ENCODE measurements around the gene TMEM120A.

The TMEM120A gene

DNA sequence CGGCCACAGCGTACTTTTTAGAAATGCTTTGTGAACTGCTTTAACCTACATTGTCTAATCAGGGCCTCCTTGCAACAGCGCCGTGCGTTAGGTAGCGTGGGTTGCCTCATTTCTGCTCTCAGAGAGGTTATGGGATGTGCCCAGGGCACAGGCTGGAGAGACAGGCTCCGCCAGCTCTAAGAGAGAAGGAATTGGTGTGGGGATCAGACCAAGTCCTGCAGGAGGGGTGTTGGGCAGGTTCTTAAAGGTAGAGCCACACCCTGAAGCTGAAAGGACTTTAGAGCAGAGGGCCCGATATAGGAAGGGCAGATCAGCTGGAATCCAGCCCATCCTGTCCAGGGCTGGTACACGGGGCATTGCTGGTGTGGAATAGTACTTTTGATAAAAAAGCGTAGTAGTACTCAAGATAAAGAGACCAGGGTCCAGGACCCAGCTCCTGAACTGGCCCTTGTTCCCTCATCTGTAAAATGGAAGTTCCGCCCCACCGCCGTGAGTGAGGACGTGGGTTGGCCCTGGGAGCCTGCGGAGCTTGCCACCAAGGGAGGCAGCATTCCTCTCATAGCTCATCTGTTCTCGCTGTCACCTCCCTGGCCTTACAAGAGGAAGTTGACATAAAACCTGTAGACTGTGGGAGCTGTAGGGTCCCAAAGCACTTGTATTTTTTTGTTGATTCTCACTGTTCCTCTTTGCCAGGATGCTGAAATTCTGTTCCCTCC lies 37.2 kb downstream of the TMEM120A start:
- DNase-seq = no peak

DNA sequence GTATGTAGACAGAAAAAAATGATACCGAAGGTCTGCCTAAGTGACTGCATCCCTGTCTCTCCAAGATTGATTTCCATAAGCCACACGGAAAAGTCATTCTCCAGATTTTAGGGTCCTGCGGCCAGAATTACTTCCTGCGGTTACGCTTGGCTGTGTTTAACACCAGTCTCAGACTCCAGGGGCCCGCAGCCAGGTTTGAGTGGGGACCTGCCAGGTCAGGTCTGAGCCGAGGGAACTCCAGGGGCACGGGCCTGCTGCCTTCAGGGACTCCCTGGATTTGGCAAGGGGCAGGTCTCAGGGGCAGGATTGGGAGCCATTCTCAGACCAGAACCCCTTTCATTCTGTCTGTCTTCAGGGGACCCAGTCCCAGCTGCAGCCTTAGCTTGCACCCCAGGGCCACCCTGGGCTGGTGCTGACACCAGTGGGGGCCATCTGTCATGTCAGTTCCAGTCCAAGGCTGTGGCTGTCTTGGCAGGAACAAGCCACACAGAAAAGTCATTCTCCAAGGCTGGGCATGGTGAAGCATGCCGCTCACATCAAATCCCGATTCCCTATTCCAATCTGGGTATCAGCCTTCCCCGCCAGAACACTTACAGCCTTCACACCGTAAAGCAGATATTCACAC lies 39.0 kb downstream of the TMEM120A start:
- no peak for DNase-seq

DNA sequence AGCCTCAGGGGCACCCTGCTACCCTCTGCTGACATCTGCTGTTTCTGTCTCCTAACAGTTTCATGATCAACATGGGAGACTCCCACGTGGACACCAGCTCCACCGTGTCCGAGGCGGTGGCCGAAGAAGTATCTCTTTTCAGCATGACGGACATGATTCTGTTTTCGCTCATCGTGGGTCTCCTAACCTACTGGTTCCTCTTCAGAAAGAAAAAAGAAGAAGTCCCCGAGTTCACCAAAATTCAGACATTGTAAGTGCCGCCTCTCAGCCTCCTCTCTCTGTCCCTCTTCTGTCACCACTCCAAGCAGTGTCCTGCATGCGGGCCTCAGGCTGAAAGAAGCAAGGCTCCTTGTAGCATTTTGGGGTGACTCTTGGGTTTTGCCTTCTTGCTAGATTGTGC lies 40.5 kb downstream of the TMEM120A start:
- no peak for DNase-seq

DNA sequence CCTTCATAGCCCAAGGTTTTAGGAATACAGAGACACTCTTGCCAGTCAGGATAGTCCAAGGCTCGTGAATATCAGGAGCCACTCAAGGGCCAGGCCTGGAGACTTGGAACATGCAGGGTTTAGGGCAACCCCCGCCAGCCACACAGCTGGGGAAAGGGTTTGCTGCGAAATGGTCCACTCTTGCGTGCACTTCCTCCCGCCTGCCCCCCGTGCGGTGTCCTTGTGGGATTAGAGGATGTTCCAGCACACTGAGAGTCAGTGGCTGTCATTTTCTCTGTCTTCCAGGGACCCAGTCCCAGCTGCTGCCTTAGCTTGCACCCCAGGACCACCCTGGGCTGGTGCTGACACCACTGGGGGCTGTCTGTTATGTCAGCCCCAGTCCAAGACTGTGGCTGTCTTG lies 41.0 kb downstream of the TMEM120A start:
- DNase-seq = no peak

DNA sequence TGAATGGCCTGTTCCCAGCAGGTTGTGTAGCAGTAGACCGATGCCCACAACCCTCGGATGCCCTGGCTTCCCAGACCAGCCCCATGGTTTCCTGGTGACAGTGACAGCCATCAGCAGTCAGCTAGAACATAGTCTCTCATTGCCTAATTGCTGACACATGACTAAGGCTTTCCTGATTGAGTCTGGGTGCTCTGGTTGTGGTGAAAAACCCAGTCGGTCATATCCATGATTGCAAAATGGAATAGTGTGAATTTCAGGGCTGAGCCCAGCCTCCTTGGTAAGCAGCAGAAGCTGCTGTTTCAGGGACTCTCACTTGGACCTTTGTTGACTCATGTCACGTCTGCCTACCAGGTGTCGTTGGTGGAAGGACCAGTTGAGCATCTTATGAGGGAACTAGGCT lies 42.9 kb downstream of the TMEM120A start:
- peak; percentile 69 for DNase-seq

DNA sequence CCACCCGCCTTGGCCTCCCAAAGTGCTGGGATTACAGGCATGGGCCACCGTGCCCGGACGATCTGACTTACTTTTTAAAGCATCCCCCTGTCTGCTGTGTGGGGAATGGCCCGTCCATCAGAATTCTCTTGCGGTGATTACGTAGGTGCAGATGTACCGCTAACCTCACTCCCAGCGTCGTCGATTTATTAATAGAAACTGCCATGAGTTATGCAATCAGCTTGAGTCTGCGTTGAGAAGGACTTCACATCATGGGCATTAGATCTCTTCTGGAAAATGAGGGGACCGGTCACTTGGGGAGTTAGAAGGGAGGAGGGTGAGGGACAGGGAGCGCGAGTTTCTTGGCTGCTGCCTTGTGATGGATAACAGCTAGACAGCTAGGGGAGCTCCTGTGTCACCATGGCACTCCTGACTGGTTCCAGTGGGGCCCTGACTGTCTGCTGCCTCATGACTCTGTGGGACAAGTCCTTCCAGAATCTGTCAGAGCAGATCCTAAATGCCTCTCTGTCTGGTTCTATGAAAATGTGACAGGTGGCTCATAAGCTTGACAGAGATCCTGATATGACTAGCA lies 44.2 kb downstream of the TMEM120A start:
- no peak for DNase-seq

DNA sequence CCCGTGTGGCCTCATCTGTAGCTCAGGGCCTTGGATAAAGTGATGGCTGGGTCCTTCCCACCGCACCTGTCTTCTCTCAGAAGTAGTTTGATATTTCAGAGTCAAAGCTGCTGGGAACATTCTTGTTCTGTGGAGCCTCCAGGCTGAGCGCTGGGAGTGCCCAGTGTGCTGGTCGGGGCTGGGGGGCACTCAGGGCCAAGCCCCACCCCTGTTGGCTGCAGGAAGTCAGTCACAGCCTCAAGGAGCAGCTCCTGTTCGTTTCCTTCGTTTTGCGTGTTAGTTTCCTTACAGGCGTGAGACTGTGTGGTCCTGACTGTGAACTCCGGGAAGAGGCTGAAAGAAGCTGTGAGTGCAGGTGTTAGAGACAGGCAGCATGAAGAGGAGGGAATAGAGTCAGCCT lies 46.2 kb downstream of the TMEM120A start:
- no peak for DNase-seq

DNA sequence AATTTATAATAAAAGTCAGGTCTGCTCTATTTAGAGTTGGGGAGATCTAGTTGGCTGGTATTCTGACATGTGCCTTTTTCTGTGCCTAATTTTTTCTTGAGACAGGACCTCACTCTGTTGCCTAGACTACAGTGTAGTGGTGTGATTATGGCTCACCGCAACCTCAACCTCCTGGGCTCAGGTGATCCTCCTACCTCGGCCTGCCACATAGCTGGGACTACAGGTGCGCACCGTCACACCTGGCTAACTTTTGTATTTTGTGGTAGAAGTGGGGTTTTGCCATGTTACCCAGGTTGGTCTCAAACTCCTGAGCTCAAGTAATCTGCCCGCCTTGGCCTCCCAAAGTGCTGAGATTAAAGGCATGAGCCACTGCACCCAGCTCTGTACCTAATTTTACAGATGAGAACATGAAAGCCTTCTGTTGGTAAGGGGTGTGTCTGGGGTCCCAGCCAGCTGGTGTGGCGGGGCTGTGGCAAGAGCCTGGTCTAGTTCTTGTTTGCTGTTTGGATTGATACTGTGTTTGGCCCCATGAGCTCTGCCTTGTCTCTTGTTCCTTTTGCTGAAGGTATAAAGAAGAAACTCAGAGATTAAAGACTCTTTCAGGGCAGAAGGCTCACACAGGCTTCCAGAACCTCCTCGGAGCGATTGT lies 48.1 kb downstream of the TMEM120A start:
- DNase-seq = no peak

DNA sequence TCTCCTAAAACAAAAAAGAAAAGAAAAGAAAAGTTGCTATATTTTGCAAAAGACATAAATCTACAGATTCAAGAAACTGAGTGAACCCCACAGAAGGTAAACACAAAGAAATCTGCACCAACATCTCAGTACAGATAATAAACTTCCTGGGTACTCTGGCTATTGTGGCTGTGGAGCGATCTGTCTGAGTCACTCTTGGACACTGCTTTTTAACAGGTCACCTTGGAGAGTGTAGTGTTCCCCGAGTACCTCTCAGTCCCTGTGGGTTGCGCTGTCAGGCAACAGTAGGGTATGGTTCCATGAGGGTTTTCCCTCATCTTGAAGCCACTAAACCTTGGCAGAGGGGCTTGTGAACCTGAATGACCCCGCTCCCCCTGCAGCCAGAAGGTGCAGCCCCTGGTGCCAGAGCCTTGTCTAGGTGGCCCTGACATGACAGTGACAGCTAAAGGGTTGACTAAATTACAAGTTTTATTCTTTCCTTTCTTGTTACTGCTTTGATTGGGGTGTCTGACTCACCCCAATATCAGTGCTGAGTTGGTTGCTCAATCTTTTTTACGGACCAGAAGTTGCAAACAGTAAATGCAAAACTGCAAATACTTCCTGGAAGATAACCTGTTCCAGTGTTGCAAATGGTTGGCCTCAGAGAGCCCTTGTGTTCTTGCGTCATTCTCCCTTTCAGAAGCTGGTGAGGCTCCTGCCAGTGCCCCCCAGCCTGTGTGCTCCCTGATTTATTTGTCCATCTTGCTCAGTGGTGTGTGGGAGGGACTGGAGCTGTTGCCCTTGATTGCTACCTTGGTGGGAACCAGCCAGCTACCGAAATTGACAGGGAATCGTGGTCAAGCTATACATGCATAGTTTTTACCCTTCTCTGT lies 48.9 kb downstream of the TMEM120A start:
- DNase-seq = no peak

DNA sequence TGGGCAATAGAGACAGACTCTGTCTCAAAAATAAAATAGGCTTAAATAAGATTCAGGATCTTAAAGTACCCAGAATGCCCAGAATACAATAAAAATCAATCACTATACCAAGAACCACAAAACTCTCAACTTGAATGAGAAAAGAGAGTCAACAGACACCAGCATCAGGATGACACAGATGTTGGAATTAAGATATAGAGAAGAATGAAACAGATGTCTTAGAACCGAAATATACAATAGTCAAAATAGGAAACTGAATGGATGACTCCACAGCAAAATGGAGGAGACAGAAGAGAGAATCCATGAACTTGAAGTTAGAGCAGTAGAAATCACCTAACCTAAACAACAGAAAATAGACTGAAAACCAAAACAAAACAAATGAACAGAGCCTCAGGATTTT lies 49.9 kb downstream of the TMEM120A start:
- no peak for DNase-seq

DNA sequence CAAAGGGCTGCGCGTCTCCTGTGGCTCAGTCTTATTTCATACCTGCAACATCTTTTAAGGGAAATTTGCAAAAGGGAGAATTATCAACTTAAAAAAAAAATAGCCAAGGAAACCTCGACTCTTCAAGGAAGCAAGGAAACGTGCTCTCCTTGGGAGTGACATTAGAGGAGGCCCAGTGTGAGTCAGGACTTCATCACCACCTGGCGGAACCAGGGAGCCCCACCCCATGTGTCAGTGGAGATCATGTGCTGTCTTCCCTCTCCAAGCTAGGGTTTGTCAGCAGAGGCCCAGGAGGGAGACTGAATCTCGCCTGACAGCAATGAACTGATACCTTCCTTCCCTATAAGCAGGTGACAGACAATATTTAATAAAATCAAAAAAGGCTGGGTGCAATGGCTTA lies 50.5 kb downstream of the TMEM120A start:
- no peak for DNase-seq

DNA sequence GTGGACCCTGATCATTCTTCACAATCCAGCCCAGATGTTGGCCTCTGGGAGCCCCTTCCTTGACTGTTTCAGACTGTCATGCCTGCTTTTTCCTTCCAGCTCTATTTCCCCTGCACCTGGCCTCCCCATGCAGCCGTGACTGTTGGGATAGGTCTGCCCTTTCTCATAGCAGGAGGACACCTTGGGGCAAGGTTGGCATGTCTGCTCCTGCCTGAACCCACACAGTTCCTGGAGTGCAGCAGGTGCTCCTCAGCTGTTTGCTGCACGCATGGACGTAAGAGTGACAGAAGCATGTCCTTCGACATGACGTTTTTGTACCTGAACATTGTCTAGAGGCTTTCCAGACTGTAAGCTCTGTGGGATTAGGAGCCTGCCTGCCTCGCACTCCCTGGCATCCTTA lies 55.5 kb downstream of the TMEM120A start:
- no peak for DNase-seq

DNA sequence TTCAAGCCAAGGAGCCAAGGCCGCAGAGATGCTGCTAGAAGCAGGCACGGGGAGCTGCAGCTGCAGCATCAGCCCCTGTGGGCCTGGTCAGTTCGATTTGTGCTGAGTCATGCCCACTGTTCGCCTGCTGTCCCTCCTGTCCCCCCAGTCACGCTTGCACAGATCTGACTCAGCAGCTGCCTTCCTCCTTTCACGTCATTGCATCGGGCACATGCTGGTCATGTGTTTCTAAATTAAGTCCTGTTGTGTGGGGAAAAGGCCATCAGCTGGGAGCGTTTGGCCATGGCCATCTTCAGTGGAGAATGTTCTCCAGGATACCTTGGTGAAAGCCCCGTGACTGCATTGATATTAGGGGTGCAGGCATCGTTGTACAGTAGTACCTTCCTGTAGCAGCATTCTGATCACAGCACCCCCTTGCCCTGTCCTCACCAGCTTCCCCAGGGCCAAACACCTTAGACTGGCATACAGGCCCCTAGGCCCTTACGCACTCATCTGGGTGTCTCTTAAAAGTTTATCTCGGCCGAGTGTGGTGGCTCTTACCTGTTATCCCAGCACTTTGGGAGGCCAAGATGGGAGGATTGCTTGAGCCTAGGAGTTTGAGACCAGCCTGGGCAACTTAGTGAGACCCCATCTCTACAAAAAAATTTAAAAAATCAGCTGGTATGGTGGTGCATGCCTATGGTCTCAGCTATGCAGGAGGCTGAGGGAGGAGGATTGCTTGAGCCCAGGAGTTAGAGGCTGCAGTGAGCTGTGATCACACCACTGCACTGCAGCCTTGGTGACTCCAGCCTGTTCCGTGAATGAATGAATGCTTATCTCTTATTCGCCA lies 56.2 kb downstream of the TMEM120A start:
- DNase-seq = peak; percentile 88

All from fibroblast of skin of right quadriceps (primary cell).